Activated CD8-positive, alpha-beta T cell treated with anti-CD3 and anti-CD28 coated beads, Interleukin-2, amount 10 ng/mL, durations not matched to agents 7 days and 5 days (primary cell): Measurements from ENCODE around the gene ZNF526. TPM values are rescaled to one million over a fixed set of nuclear protein-coding genes. Genes with fewer than 3 reads are reported as not detected.
A peak's percentile ranks its signal among the peaks of the same experiment; 100 is the strongest.

Source experiments
- ATAC-seq: fragments of 150-1000 bp; cut with Tn5 transposase; one replicate; pipeline ENCODE4 v1.10.0; 2021; ENCODE audit warnings: moderate library complexity
- CTCF ChIA-PET: fragments of 350-600 bp; sonication (Branson Sonifier 250); formaldehyde crosslinking; loops from one replicate; lab custom pipeline; 2021; ENCODE audit warnings: antibody characterized with exemption; lab: Charles Lee
- POLR2A ChIA-PET: fragments of 350-600 bp; sonication (Branson Sonifier 250); formaldehyde crosslinking; loops from one replicate; lab custom pipeline; 2021; ENCODE audit warnings: antibody characterized with exemption; lab: Charles Lee
- DNase-seq: peaks from one replicate; pipeline ENCODE4 v3.0.0-alpha.2; 2020
- H3K27ac Mint-ChIP-seq: one replicate; pipeline ENCODE4 v1.8.0; 2021; ENCODE audit warnings: mild to moderate bottlenecking, mixed read lengths
- H3K27me3 Mint-ChIP-seq: one replicate; pipeline ENCODE4 v1.8.0; 2021; ENCODE audit warnings: low read depth, mixed read lengths
- H3K36me3 Mint-ChIP-seq: one replicate; pipeline ENCODE4 v1.8.0; 2021; ENCODE audit warnings: low read depth, mixed read lengths
- H3K4me1 Mint-ChIP-seq: one replicate; pipeline ENCODE4 v1.8.0; 2021; ENCODE audit warnings: low read depth, mixed read lengths
- H3K4me3 Mint-ChIP-seq: one replicate; pipeline ENCODE4 v1.8.0; 2021; ENCODE audit warnings: mild to moderate bottlenecking, mixed read lengths
- H3K9me3 Mint-ChIP-seq: one replicate; pipeline ENCODE4 v1.8.0; 2022; ENCODE audit warnings: mixed read lengths; ENCODE audit not compliant: insufficient read depth
- total RNA-seq, 2 experiments: library from RNA; stranded (reverse); gene quantifications; one replicate each; pipeline ENCODE4 v1.2.3, GENCODE V29; 2021

The ZNF526 gene
- total RNA-seq, 2 experiments from 2014 or later, result 19.5 to 21.5 TPM

DNA sequence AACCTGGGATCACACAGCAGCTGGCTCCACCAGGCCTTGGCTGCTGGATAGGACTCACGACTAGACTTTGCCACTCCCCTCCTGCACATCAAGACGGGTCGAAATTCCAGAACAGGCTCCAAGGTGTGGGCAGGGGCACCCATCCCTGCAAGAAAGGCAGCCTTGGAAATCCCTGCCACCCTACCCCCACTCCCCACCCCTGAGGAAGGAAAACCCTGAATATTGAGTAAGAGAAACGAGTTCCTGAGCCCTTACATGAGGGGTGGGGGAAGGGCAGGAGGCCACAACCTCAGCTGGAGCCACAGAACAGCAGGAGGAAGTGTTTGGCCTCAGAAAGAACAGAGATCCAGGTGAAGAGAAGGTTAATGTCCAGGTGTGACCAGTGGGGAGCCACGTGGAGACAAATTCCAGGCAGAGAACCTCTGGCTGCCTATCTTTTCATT lies 22.7 kb upstream of the ZNF526 start:
- Mint-ChIP-seq H3K4me1 (peaks cover 72% of the 10 kb centered on the region), H3K9me3 (peaks cover 11% of the 10 kb centered on the region), H3K27ac (peak overlapping the region; percentile 72), H3K36me3 (peaks cover 69% of the 10 kb centered on the region), H3K4me3 (peak overlapping the region; percentile 32), H3K27me3 (peaks cover 2% of the 10 kb centered on the region)
- DNase-seq (peak; percentile 63), ATAC-seq (no peak)
- POLR2A ChIA-PET, result interaction anchor here (5.2 kb wide), 1 partner anchor 19 kb away, joined by 32 read pairs; the partner anchor contains the start of gene DEDD2
- CTCF ChIA-PET, result interaction anchor here (0.7 to 2.4 kb wide), 4 partner anchors 12 to 65 kb away, joined by 3 to 20 read pairs (median 8); partner anchors contain the start of gene POU2F2

DNA sequence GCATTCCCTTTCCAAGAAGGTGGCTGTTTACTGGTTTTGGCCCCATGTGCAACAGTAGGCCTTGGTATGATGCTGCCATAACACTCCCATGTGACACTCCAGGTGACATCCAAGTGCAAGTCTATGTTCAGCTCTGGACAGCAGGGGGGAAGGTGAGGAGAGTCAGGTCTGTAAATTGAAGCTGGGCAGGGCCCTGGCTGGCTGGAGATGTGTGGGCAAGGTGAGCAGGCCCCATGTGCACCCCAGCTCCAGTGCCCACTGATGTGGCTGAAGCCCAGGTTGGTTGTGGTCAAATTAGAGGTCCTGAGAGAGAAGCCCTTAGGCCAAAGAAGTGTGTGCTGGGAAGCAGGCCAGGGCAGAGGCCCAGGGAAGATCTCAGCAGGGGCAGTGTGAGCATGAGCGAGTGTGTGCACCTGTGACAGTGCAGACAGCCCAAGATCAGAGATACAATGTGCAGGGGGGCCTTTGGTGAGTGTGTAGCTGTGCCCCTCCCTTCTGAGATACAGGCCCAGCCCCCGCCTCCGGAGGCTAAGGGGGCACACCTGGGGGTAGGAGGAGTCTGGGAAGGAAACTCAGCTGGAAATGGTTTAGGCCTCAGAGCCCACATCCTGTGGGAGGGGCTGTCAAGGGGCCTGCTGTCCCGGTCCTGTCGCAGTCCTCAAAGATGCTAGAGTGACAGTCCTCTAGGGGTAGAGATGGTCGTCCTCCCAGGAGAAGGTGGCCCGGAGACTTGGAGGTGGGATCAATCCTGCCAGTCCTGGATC lies 21.3 kb upstream of the ZNF526 start:
- ChIA-PET CTCF (interaction anchor here (0.9 to 3.6 kb wide), 13 partner anchors 9 to 759 kb away, joined by 3 to 21 read pairs (median 7); partner anchors contain the start of genes DEDD2, DMAC2, POU2F2 and ZNF526), POLR2A (interaction anchor here (0.6 to 5.2 kb wide), 14 partner anchors 10 to 650 kb away, joined by 3 to 32 read pairs (median 4); partner anchors contain the start of genes DEDD2, GSK3A, POU2F2 and ZNF526)
- H3K4me1 Mint-ChIP-seq, result peaks cover 80% of the 10 kb centered on the region
- DNase-seq (peak; percentile 95), ATAC-seq (peak; percentile 70)
- peaks cover 2% of the 10 kb centered on the region for H3K9me3 Mint-ChIP-seq
- H3K36me3 Mint-ChIP-seq, result peaks cover 73% of the 10 kb centered on the region
- peak overlapping the region; percentile 72 for H3K4me3 Mint-ChIP-seq
- no peaks in the 10 kb centered on the region for H3K27me3 Mint-ChIP-seq
- peak overlapping the region; percentile 96 for H3K27ac Mint-ChIP-seq

DNA sequence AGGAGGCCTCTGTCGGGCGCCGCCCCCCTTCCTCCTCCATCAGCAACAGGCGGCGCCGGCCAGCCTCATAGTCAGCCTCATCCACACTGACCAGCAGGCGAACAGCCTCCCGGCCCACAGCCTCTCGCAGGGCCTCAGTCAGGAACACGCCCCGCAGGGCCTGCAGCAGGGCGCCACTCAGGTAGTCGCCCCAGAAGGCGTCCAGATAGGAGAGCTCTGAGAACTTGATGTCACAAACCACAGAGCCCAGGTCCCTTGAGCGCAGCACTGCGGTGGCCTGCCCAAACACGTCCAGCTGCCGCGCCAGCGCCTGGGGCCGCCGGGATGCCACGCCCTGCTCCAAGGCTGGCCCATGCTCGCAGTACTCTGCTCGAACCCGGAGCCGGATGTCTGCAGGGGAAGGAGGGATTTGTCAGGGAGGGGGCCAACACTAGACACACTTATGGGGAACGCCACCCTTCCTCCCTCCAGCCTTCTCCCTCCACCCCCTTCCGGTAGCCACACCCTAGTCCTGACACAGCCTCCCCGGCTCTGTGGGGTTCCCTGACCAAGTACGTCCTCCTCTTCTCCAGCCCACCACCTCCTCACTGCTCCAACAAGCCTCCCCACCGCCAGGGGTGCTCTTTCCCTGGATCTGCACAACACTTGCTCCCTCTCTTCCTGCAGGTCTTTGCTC lies 20.5 kb upstream of the ZNF526 start:
- DNase-seq (peak; percentile 92), ATAC-seq (peak; percentile 74)
- ChIA-PET CTCF (interaction anchor here (1.0 to 3.6 kb wide), 13 partner anchors 10 to 760 kb away, joined by 3 to 21 read pairs (median 8); partner anchors contain the start of genes DEDD2, DMAC2, POU2F2 and ZNF526), POLR2A (interaction anchor here (0.6 to 5.2 kb wide), 16 partner anchors 10 to 1556 kb away, joined by 3 to 32 read pairs (median 4); partner anchors contain the start of genes DEDD2, GSK3A, POU2F2 and ZNF526)
- Mint-ChIP-seq H3K4me1 (peaks cover 80% of the 10 kb centered on the region), H3K27ac (peak overlapping the region; percentile 96), H3K4me3 (peak overlapping the region; percentile 72), H3K36me3 (peaks cover 75% of the 10 kb centered on the region), H3K9me3 (no peaks in the 10 kb centered on the region), H3K27me3 (no peaks in the 10 kb centered on the region)

DNA sequence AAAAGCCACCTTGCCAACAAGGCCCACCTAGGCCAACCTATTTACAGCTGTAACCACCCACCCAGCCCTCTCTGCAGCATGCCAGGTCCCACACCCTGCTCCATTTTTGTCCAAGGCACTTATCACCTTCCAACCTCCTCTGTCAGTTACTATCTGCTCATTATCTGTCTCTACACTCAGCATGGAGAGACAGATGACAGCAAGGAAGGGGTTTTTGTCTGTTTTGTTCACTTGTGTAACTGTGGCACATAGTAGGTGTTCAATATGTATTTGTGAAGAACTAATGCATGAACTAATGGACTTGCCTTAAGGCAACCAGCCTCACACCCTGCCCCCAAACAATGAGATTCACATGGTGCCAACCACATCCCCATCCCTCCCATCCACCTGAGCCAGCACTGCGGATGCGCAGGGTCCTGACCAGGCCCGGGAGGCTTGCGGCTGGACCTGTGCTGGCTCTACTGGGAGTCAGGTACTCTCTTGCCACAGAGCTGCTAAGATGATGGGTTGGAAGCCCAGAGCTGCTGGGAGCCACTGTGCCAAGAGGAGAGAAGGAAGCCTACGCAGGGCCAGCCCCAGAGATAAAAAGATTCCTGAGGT lies 19.9 kb upstream of the ZNF526 start:
- Mint-ChIP-seq H3K4me1 (peaks cover 85% of the 10 kb centered on the region), H3K27me3 (no peaks in the 10 kb centered on the region), H3K27ac (peak overlapping the region; percentile 96), H3K9me3 (no peaks in the 10 kb centered on the region), H3K4me3 (peak overlapping the region; percentile 72), H3K36me3 (peaks cover 79% of the 10 kb centered on the region)
- POLR2A ChIA-PET, result interaction anchor here (0.5 to 5.2 kb wide), 13 partner anchors 11 to 1556 kb away, joined by 3 to 32 read pairs (median 5); partner anchors contain the start of genes DEDD2, GSK3A, POU2F2 and ZNF526
- peak; percentile 31 for DNase-seq
- CTCF ChIA-PET, result interaction anchor here (0.6 to 3.6 kb wide), 9 partner anchors 11 to 761 kb away, joined by 3 to 21 read pairs (median 7); partner anchors contain the start of genes DEDD2, DMAC2 and ZNF526
- no peak for ATAC-seq

DNA sequence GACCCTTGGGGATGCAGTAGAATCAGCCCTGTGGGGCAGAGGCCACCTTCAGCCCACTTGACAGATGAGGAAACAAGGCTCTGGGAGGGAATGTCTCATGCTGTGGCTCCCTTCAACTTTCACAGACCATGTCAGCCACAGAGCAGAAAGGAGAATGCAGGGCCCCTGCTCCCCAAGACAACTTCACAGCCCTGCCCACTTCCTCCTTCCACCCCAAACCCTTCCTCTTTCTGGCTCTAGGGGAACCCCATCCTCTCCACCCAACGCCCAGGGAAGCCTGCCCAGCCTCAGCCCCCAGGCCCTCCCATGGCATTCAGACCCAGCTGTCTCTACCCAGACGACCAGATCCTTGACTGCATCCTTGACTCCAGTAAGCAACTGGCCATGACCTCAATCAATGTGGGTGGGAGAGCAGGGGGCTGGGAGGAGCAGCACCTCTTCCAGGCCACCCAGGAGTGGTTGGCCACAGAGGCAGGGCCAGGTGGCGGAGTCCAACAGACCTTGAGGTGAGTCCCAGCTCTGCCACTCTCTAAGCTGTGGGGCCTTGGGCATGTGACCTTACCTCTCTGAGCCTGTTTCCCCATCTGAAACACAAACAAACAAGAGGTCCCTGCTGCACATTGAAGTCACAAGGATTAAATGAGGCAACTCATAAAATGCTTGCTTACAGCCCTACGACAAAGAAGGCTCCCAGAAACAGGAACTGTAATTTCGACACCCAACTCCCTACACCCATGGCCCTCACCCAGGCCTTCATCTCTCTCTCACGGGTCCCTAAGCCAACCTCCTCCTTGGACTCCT lies 18.4 kb upstream of the ZNF526 start:
- Mint-ChIP-seq H3K27ac (peak overlapping the region; percentile 96), H3K9me3 (no peaks in the 10 kb centered on the region), H3K36me3 (peaks cover 81% of the 10 kb centered on the region), H3K4me3 (peak overlapping the region; percentile 72), H3K4me1 (peaks cover 79% of the 10 kb centered on the region), H3K27me3 (no peaks in the 10 kb centered on the region)
- POLR2A ChIA-PET, result interaction anchor here (1.0 to 5.2 kb wide), 5 partner anchors 15 to 78 kb away, joined by 3 to 32 read pairs (median 4); partner anchors contain the start of genes DEDD2 and ZNF526
- CTCF ChIA-PET, result interaction anchor here (0.6 to 3.6 kb wide), 11 partner anchors 11 to 218 kb away, joined by 3 to 21 read pairs (median 4); partner anchors contain the start of genes DEDD2, GSK3A and ZNF526
- ATAC-seq (peak; percentile 18), DNase-seq (peak; percentile 68)

DNA sequence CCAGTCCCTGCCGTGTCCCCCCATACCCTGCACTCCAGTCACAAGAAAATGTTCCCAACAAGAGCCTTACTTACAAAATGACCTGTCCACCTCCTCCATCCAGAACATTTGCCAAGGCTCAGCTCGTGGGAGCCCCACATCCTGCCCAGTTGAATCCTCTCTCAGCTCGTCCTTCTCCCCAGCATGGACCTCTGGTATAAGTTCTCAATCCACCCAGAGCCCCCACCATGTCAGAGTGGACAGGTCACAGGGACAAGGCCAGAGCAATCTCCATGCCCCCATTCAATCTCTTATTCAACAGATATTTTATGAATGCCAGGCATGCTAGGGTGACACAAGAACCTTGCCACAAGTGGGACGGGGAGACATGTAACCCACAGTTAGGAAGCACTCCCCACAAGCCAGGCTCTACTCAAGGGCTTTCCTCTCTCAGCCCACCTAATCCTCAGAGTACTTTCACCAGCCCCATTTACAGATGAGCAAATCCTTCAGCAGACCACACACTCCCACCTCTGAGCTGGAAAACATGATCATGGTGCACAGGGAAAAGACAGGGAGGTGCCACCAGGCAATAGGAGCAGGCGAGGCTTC lies 17.7 kb upstream of the ZNF526 start:
- ATAC-seq (no peak), DNase-seq (no peak)
- peak overlapping the region; percentile 96 for H3K27ac Mint-ChIP-seq
- ChIA-PET POLR2A (interaction anchor here (1.0 to 5.2 kb wide), 4 partner anchors 14 to 77 kb away, joined by 3 to 32 read pairs (median 4); partner anchors contain the start of genes DEDD2 and ZNF526), CTCF (interaction anchor here (1.0 to 2.3 kb wide), 8 partner anchors 13 to 218 kb away, joined by 3 to 11 read pairs (median 4); partner anchors contain the start of gene ZNF526)
- peaks cover 80% of the 10 kb centered on the region for H3K36me3 Mint-ChIP-seq
- H3K27me3 Mint-ChIP-seq, result no peaks in the 10 kb centered on the region
- peaks cover 76% of the 10 kb centered on the region for H3K4me1 Mint-ChIP-seq
- H3K4me3 Mint-ChIP-seq, result peak overlapping the region; percentile 72
- H3K9me3 Mint-ChIP-seq, result no peaks in the 10 kb centered on the region

DNA sequence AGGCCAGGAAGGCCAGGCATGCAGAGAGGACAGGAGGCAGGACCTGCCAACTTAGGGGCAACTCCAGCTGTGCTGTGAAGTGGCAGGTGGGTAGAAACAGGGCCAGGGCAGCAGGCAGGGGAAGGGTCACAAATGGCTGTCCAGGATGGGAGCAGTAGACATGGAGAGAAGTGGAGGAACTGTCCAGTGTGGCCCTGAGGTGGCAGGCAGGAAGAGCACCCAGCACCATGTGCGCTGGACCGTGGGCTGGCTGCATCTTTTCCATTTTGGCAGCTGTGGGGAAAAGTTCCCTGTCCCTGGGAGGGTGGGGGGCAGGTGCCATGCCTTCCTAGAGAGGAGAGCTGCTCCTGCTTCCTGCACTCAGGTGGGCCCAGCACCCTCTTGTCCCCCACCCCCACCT lies 16.4 kb upstream of the ZNF526 start:
- ChIA-PET POLR2A (interaction anchor here (0.8 to 0.9 kb wide), 2 partner anchors 11 to 16 kb away, joined by 3 read pairs; partner anchors contain the start of gene ZNF526), CTCF (no interaction called here)
- peak overlapping the region; percentile 73 for H3K27ac Mint-ChIP-seq
- H3K27me3 Mint-ChIP-seq, result no peaks in the 10 kb centered on the region
- H3K36me3 Mint-ChIP-seq, result peaks cover 84% of the 10 kb centered on the region
- no peaks in the 10 kb centered on the region for H3K9me3 Mint-ChIP-seq
- H3K4me1 Mint-ChIP-seq, result peaks cover 79% of the 10 kb centered on the region
- no peak overlapping the region for H3K4me3 Mint-ChIP-seq
- DNase-seq (no peak), ATAC-seq (no peak)

DNA sequence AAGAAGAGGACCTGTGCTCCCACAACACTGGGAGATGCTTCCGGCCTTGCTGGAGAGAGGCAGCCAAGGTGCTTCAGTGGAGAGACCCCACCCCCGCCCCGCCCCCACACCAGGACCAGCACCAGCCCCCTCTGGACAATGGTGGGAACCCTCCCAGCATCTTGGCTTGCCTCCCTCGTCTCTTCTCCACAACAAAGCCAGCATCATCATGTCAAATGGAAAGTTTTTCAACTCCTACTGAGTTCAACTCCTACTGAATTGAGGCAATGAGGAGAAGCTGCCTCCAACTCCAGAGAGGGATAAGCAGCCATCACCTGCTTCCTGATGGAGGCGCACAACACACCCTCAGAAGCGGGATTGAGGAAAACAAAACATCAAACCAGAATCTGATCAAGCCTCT lies 15.4 kb upstream of the ZNF526 start:
- POLR2A ChIA-PET, result no interaction called here
- H3K4me3 Mint-ChIP-seq, result no peak overlapping the region
- H3K27me3 Mint-ChIP-seq, result no peaks in the 10 kb centered on the region
- no peaks in the 10 kb centered on the region for H3K9me3 Mint-ChIP-seq
- ATAC-seq (no peak), DNase-seq (no peak)
- H3K4me1 Mint-ChIP-seq, result peaks cover 73% of the 10 kb centered on the region
- H3K27ac Mint-ChIP-seq, result peak overlapping the region; percentile 17
- CTCF ChIA-PET, result no interaction called here
- H3K36me3 Mint-ChIP-seq, result peaks cover 82% of the 10 kb centered on the region

DNA sequence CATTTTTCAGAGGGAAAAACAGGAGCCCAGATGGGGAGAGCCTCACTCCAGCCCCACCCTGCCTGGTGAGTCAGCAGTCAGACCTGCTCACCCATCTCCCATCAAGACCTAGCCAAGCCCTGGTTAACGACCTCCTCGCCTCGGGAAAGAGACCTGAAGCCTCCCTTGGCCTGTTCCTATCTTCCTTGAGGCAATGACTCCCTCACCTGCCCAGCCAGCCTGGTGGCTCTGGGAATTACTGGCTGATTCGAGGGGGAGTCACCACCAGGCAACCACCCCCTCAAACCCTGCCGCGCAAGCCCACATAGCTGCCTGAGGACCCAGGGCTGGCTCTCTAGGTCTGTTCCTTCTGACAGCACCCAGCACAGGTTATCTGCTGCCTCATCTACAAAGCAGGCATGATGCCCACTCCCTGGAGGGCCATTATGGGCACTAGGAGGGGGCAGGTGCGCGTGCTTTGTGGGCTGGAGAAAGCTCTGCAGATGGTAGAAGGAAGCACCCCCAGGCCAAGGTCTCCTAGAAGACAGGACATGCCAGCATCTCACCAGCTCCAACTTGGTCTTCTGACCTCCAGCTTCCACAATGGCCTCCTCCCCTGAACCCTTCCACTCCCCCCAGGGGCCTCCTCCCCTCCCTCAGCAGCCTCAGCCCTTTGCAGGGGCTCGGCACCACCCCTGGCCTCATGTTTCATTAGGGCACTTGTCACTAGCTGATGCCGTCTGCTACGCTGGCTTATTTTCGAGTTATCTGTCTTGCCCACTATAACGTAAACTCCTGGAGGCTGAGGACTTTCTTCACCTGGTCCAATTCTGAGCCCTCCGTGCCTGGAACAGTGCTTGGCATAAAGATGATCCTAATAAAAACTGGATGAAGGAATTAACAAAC lies 13.0 kb upstream of the ZNF526 start:
- POLR2A ChIA-PET, result interaction anchor here (0.6 to 1.5 kb wide), 2 partner anchors 9 to 76 kb away, joined by 3 to 5 read pairs; no protein-coding TSS in a partner anchor
- Mint-ChIP-seq H3K4me3 (no peak overlapping the region), H3K4me1 (peaks cover 52% of the 10 kb centered on the region), H3K27ac (peak overlapping the region; percentile 80), H3K27me3 (no peaks in the 10 kb centered on the region), H3K36me3 (peaks cover 70% of the 10 kb centered on the region), H3K9me3 (no peaks in the 10 kb centered on the region)
- DNase-seq (no peak), ATAC-seq (no peak)
- CTCF ChIA-PET, result interaction anchor here (1.1 to 1.3 kb wide), 2 partner anchors 22 to 38 kb away, joined by 3 to 5 read pairs; no protein-coding TSS in a partner anchor
